ENCODE results near the gene PHYHIPL.
"Not testable (repeated sequence)": the region's sequence is repeated elsewhere in the genome, so short reads cannot be mapped to it uniquely, and the experiment has no call there.

Gene PHYHIPL

GRCh38 chr10:59206204-59206720 lies 29.8 kb downstream of the PHYHIPL start:
- DNase-seq = no peak

DNA sequence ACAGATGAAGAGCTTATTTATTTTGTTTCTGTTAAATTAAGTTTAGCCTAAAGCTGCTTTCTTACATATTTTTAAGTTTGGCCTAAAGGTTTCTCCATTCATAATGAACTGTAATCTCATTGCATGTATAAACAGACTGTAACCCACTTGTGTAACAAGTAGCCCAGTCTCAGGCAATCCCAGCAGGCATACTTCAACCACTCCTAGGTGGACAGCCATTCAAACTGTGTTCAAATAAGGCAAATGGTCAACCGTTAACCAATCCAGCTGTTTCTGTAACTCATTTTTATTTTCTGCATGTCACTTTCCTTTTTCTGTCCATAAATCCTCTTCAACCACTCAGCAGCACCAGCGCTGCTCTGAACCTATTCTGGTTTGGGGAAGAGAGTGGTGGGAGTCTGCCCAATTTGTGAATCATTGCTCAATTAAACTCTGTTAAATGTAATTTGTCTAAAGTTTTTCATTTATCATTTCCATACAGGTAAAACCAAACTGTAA lies 35.9 kb downstream of the PHYHIPL start:
- DNase-seq = no peak

DNA sequence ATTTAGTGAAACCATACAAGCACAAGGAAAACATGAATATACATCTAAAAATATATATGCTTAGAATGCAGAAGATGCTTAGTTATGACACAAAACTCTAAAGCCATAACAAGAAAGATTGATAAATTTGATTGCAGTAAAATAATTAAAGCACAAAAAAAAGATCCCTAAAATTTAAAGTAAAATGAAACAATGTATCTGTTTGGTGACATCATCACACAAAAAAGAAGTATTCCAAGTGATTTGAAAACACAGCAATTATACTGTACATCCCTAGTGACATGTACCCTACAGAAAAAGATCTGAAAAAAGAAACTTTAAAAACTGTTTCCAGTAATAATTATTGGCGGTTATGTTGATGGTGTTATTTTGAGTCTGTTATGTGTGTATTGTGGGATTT lies 37.7 kb downstream of the PHYHIPL start:
- no peak for DNase-seq

DNA sequence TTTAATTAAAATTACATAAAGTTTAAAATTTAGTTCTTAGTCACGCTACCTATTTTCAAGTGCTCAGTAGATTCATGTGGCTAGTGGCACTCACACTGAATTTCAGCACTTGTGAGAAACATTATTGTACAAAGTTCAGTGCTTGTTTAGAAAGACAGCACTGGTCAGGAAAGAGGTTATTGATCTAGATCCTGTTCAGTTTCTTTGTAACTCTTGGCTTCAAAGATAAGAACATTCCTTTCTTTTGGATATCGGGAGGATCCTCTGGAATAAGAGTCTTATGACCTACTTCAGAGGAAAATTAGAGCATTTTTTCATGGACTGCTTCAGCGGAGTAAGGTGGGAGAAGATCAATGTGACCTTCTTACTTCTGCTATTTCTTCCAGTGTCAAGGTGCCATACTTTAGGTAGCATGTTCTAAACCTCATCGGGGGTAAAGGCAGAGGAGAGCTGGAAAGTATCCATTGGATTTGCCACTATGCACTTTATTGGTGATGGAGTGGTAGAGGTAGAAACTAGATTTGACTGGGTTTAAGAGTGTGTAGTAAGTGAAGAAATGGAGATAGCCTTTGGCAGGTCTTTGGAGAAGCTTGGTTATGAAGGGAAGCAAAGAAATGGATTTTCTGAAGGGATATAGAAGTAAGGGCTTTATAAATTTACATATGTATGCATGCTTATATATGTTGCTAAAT lies 39.9 kb downstream of the PHYHIPL start:
- no peak for DNase-seq

DNA sequence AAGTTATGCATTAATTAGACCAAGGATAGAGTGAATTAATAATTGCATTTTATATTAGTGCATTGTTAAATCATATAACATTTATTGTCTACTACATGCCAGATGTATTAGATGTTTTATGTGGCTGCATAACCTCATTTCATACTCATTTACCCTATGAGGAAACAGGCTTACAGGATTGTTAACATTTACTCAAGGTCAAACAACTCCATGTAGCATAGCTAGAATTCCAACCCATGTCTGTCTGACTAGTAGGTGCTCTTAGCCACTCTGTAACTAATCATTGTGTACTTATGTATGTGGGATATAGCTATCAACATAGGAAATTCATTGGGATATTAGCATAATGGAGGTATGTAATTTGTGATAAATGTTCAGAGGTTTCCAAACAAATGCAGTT lies 46.3 kb downstream of the PHYHIPL start:
- no peak for DNase-seq

GRCh38 chr10:59223597-59223996 lies 47.2 kb downstream of the PHYHIPL start:
- not testable (repeated sequence) for DNase-seq

DNA sequence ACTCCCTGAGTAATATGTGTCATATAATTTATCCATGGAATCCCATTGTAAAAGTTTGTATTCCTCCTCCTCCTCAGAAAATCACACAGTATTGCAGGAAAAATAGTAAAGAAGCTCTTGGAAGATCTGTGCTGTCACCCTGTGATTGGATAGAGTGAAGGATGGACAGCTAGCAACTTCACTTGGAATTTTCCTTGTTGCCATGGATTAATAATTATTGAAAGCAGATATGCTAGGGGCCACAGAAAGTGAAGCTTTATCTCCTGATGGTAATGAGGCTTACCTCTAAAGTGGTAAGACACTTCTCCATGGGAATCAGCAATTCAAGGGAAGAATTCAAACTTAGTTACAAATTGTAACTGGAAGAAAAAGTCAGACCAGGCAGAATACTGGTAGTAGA lies 48.8 kb downstream of the PHYHIPL start:
- no peak for DNase-seq

DNA sequence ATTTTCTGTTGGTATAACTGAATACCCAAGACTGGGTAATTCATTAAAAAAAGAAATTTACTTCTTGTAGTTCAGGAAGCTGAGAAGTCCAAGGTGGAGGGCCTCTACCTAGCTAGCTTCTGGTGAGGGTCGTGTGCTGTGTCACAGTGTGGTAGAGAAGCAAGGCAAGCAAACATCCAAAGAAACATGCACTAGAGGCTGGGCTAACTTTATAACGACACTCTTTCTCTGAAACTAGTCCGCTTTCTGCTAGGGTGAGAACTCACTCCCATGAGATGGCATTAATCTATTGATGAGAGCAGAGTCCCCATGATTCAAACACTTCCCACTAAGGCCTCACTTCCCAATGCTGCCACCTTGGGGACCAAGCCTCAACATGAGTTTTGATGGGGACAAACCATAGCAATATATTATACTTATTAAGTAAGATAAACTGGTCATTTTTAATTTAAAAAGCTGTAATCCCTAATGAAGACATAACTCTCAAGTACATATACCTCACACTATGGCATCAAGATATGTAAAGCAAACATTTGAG lies 50.8 kb downstream of the PHYHIPL start:
- DNase-seq = peak in 1 of 2 experiments; percentile 0

DNA sequence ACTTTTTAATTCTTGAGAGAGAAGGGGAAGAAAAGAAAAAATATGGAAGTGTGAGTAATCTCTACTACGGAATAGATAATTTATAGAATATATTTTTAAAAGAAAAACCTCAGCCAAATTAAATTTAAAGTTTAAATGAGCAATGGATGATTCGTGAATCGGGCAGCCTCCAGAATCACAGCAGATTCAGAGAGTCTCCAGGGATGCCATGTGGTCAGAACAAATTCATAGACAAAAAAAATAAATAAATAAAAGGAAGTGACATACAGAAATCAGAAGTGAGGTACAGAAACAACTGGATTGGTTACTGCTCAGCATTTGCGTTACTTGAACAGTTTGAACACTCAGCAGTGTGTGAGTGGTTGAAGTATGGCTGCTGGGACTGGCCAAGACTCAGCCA lies 53.0 kb downstream of the PHYHIPL start:
- no peak for DNase-seq

DNA sequence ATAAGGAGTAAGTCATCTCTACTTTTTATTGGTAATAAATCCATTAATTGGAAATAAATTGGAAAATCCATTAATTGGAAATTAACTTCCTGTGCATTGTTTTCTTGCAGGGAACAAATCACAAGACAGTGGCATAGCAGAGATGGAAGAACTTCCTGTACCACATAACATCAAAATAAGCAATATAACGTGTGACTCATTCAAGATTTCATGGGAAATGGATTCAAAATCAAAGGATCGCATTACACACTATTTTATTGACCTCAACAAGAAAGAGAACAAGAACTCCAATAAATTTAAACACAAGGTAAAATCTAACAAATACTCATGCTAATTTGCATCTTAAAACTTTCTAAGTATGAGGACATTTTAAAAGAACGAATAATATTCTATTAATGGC lies 57.8 kb downstream of the PHYHIPL start:
- no peak for DNase-seq

GRCh38 chr10:59234816-59235429 lies 58.5 kb downstream of the PHYHIPL start:
- DNase-seq = peak; percentile 3 to 24

- no peak for DNase-seq
These were observed 59.7 kb downstream of the PHYHIPL start for GRCh38 chr10:59236064-59236697.

DNA sequence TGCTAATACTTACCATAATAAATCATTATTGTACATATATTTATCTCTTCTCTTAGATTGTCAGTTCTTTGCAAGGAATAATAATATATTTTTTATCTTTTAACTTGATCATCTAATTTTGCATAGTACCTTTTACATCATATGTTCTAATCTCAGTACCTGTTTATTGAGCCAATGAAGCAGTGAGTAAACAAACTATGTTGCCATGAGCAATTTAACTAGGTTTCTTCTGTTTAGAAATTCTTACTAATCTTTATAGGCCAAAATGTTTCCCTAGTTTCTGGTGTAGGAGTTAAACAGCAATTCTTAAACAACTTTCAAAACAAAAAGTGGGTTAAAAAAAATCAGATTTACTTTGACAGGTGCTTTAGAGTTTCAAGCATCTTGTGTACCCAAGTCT lies 61.3 kb downstream of the PHYHIPL start:
- DNase-seq = no peak

- DNase-seq = not testable (repeated sequence)
These were observed 62.7 kb downstream of the PHYHIPL start for GRCh38 chr10:59239108-59239507.

GRCh38 chr10:59240582-59241183 lies 64.2 kb downstream of the PHYHIPL start:
- DNase-seq = peak; percentile 16 to 25

- no peak for DNase-seq
These were observed 65.6 kb downstream of the PHYHIPL start for GRCh38 chr10:59242057-59242456.

DNA sequence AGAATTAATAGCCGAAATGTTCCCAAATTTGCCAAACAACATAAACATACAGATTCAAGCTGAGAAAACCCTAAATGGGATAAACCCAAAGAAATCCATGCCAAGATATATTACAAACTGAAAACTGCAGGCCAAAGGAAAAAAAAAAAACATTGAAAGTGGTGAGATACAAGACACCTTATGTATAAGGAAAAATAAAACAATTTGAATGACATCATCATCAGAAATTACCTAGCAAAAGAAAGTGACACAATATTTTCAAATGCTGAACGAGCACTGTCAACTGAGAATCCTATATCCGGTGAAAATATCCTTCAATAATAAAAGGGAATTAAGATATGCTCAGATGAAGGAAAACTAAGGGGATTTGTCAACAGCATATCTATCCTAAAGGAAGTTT lies 66.5 kb downstream of the PHYHIPL start:
- no peak for DNase-seq

GRCh38 chr10:59243611-59244195 lies 67.3 kb downstream of the PHYHIPL start:
- DNase-seq = no peak

DNA sequence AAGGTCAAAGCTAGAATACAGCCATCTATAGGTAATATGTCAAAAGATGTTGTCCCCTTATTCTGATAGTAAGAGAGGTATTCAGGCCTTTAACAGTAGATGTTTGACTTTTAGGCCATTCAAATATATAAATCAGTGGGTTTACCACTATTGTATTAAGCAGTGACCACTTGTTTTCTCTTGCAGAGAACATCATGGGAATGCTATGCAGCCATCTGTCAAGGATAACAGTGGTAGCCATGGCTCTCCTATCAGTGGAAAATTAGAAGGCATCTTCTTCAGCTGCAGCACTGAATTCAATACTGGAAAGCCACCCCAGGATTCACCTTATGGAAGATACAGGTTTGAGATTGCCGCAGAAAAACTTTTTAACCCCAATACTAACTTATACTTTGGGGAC lies 68.4 kb downstream of the PHYHIPL start:
- DNase-seq = no peak

GRCh38 chr10:59245686-59246085 lies 69.2 kb downstream of the PHYHIPL start:
- DNase-seq = peak in 1 of 2 experiments; percentile 47

DNA sequence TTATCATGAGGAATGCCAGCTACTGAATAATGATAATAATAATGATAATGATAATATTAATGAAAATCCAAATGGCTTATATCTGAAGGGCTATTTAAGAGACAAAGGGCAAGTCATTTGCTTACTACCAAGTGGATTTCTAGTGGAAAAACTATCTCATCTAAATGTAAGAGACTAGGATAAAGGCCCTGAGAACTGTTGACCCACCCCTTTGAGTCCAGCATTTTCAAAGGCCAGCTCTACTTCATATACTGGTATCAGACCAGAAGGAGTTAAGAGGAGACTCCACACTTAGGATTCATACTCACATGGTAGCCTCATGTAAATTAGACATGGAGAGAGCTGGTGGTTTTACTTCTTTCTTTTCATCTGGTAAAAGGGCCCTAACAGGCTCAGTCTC lies 76.0 kb downstream of the PHYHIPL start:
- no peak for DNase-seq

GRCh38 chr10:59255463-59255862 lies 79.0 kb downstream of the PHYHIPL start:
- no peak for DNase-seq

DNA sequence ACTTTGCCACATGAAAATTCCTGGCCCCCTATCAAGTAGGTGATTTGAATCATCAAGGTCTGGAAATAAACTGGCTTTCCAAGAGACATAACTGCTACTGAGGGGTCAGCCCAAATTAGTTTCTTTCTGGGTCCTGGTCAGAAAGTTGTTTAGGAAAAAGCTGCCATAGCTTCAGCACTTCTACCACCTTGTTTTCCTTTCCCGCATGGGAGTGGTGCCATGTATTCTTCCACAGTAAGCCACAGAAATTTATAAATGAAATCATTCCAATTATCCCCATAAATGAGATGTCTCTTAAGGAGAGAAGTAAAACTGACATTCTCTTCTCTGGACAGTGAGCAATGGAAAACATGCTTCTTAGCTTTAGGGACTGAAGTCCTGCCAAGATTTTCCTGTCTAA lies 80.8 kb downstream of the PHYHIPL start:
- no peak for DNase-seq
